Aorta (tissue), 5 donors: Measurements from ENCODE around the gene ADAMTSL1. TPM values are rescaled to one million over a fixed set of nuclear protein-coding genes. Genes with fewer than 3 reads are reported as not detected.

ENCODE experiments used
- ATAC-seq: fragments of 200-7000 bp; cut with Tn5 transposase; one replicate; pipeline ENCODE4 v1.9.1; 2022; ENCODE audit warnings: moderate library complexity; ENCODE audit not compliant: low FRiP score
- DNase-seq, 2 donors: peaks; one replicate each; pipeline ENCODE4 v3.0.0-alpha.2; 2020
- H3K27ac ChIP-seq, 2 donors: one replicate each; pipeline ENCODE4 v1.5.1; 2013; ENCODE audit warnings: low read length in 2 of 2, mild to moderate bottlenecking in 2 of 2, moderate library complexity in 2 of 2, control low read depth in 1 of 2, inconsistent platforms in 1 of 2, low read depth in 1 of 2
- H3K27me3 ChIP-seq, 2 donors: one replicate each; pipeline ENCODE4 v1.6.1; 2013; ENCODE audit warnings: control low read depth in 1 of 2, low read length in 1 of 2, mild to moderate bottlenecking in 1 of 2, moderate library complexity in 1 of 2; ENCODE audit not compliant: insufficient read depth in 2 of 2, control insufficient read depth in 1 of 2
- H3K36me3 ChIP-seq, 2 donors: one replicate each; pipeline ENCODE4 v1.6.1; 2013; ENCODE audit warnings: control low read depth in 1 of 2, low read length in 1 of 2, mild to moderate bottlenecking in 1 of 2; ENCODE audit not compliant: insufficient read depth in 2 of 2, control insufficient read depth in 1 of 2
- H3K4me1 ChIP-seq, 2 donors: one replicate each; pipeline ENCODE4 v1.6.1; 2013; ENCODE audit warnings: low read length in 2 of 2, control low read depth in 1 of 2, mild to moderate bottlenecking in 1 of 2, moderate library complexity in 1 of 2; ENCODE audit not compliant: insufficient read depth in 2 of 2, control insufficient read depth in 1 of 2
- H3K4me3 ChIP-seq, 2 donors: one replicate each; pipeline ENCODE4 v1.5.1; 2013; ENCODE audit warnings: low read length in 2 of 2, control low read depth in 1 of 2, mild to moderate bottlenecking in 1 of 2
- H3K9me3 ChIP-seq: one replicate; pipeline ENCODE4 v1.6.1; 2013; ENCODE audit warnings: mild to moderate bottlenecking, low read length; ENCODE audit not compliant: control insufficient read depth
- WGBS, 2 donors: extraction: QIAGEN DNeasy Blood & Tissue Kit; methylation state at CpG; one replicate each; pipeline ENCODE4 v1.1.7; 2013; 5-methylcytosine and 5-hydroxymethylcytosine counted together
- intact Hi-C, 2 donors: fragments of 100-400 bp; cut with DNase I; formaldehyde crosslinking; loops; one replicate each; pipeline versions ENCODE4 v1.14.2 to v1.15.0; 2022
- polyA plus RNA-seq, 2 donors: library from polyadenylated mRNA; stranded (reverse); fragments of 200-250 nt; gene quantifications; one replicate each; pipeline ENCODE4 v1.2.3, GENCODE V29; 2013
- total RNA-seq, 2 donors: library from RNA; stranded (reverse); fragmentation: NEBNext Ultra II Directional; extraction: Animal tissue kit (Norgen Biotek cat#: 25700); gene quantifications; one replicate each; pipeline ENCODE4 v1.2.1, GENCODE V29; 2021
- donor health status: healthy with polysubstance abuse.
- donor health status: Bipolar disorder and iron deficiency.
- donor health status: DM: no; HTN: no; CAD: no.
- donor health status: DM: no; HTN: no; CAD: no.
- donor health status: DM: yes; HTN: yes; CAD: no.

The ADAMTSL1 gene
- total and polyA plus RNA-seq, 4 donors: 6.6 to 54.2 (median 30.0) TPM

DNA sequence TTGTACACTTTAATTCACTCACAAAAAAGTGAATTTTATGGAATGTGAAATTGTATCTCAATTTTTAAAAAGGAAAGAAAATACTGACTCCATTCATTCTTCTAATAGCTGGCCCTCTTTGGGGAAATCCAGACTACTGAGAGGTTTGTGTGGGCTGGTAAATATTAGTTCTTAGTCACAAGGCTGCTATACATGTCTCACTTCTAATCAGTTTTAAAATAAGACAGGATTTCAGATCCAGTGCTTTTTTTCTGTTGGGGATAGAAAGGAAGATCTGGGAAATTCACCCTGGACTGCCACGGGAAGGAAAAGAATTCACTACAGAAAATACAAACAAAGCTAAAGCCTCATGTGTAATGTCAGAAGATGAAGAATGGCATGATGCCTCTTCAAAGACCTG, 32.7 kb upstream of the ADAMTSL1 start:
- no peaks in the 10 kb centered on the region for H3K9me3 ChIP-seq
- intact Hi-C loops: loop anchor here (5.0 kb wide), 2 partner anchors 184 to 421 kb away; no protein-coding TSS in a partner anchor
- 4 to 17% methylated on average over 1 of the region's 1 CpG for WGBS, 2 donors
- H3K4me3 ChIP-seq: no peak overlapping the region
- ATAC-seq (no peak), DNase-seq (no peak)
- H3K4me1 ChIP-seq: peaks cover 0 to 14% of the 10 kb centered on the region in 2 donors
- no peaks in the 10 kb centered on the region for H3K36me3 ChIP-seq
- H3K27me3 ChIP-seq: no peaks in the 10 kb centered on the region
- H3K27ac ChIP-seq: no peak overlapping the region

DNA sequence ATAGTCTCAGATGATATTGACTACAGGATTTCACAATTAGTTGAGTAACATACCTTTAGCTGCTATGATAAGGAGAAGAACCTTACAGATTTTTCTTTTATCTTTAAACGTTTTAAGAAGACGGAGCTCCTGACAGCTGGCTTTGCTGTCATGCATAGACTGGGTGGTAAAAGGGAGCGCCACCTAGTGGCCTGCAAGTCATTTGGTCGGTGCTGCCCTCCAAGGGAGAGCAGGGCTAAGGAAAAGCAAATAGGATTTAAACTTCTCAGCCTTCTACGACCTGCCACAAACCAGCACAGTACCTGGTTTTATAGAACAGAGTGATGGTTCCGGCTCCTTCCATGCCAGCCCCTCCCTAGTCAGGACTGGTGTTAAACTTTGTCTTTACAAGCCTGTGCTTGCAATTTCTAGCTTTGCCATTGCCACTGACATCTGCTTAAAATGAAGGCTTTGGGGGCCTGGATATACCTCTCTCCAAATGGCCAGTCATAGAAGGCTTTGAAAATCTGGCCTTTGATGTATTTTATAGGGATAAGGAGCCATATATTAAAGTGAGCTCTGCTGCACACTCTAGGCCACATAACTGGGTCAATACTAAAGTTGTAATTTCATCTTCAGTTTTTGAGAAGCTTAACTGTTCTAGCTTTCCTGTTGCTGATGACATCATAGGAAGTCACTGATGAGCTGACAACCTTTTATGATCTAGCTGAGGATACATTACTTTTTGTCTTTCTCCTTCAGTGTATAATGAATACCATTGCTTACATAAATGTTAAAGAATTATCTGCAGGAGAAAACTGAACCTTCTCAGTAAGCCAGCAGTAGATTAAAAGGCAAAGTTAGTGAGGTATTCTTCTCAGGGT, 31.1 kb upstream of the ADAMTSL1 start:
- Histone ChIP-seq H3K36me3 (no peaks in the 10 kb centered on the region), H3K4me3 (no peak overlapping the region), H3K27ac (no peak overlapping the region), H3K27me3 (no peaks in the 10 kb centered on the region), H3K9me3 (no peaks in the 10 kb centered on the region), H3K4me1 (peaks cover 0 to 12% of the 10 kb centered on the region in 2 donors)
- 10 to 11% methylated on average over 6 of the region's 6 CpGs for WGBS, 2 donors
- DNase-seq: peak; percentile 71 to 86
- ATAC-seq: peak; percentile 77
- intact Hi-C loops: loop anchor here (5.0 kb wide), 2 partner anchors 186 to 419 kb away; no protein-coding TSS in a partner anchor

DNA sequence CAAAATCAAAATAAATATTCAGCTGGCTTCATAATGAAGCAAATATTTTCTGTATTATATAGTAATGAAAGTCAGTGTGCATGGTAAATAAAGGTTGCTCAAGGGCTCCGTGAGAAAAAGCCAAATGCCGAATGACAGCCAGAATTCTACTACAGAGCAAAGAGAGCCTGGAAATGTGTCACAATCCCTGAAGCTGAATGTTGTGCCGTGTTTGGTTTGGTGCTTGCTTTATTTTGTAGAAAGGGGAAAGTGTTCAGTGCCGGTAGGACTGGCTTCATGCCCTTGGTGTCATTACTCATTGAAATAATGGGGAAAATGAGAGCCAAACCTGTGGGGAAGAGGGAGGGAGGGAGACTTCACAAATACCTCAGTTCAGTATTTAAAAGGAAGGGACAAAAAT, 26.8 kb upstream of the ADAMTSL1 start:
- Histone ChIP-seq H3K36me3 (no peaks in the 10 kb centered on the region), H3K4me3 (peak overlapping the region in 1 of 2 donors; percentile 14), H3K4me1 (peaks cover 0 to 9% of the 10 kb centered on the region in 2 donors), H3K27me3 (no peaks in the 10 kb centered on the region), H3K9me3 (no peaks in the 10 kb centered on the region), H3K27ac (peak overlapping the region; percentile 61 to 87)
- intact Hi-C loops: no loop called here
- WGBS, 2 donors: 4 to 8% methylated on average over 4 of the region's 4 CpGs
- DNase-seq (peak in 1 of 2 donors; percentile 60), ATAC-seq (peak; percentile 61)

DNA sequence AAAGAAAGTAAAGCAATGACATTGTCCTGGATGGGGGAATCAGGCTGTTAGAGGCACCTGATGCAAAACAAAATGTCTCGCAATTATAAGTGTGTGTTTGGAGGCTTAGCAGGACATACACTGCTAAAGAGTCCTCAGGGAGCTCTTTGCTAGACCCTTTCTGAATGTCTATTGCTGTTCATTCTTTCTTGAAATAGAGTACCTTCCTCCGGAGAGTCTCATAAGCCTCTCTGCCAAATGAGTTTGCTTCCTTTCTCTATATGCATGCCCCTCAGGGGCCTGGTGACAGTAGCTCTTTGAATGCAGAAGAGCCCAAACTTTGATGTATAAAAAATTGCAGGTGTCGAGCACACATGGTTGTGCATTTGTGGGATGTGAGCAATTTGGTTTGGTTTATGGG, 26.4 kb upstream of the ADAMTSL1 start:
- Histone ChIP-seq H3K9me3 (no peaks in the 10 kb centered on the region), H3K27me3 (no peaks in the 10 kb centered on the region), H3K4me1 (peaks cover 0 to 9% of the 10 kb centered on the region in 2 donors), H3K4me3 (peak overlapping the region in 1 of 2 donors; percentile 14), H3K27ac (peak overlapping the region; percentile 61 to 87), H3K36me3 (no peaks in the 10 kb centered on the region)
- 37 to 44% methylated on average over 3 of the region's 3 CpGs for WGBS, 2 donors
- intact Hi-C loops: no loop called here
- no peak for ATAC-seq
- DNase-seq: no peak

DNA sequence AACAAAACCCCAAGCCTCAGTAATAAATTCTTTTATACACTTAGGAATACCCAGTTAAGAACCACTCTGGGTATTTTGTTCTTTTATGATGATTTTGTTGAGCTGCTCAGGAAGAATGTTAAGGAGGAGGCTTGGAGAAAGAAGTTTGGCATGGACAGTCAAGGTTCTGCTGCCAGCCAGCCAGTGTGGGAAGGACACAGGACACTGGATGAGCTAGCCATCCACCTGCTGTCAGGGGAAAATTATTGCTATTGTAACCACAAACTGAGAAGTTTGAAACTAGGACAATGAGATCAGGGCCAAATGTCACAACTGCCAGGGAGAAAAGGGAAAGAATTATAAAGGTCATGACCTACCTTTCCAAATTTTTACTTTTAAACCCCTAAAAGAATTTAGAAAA, 25.9 kb upstream of the ADAMTSL1 start:
- Histone ChIP-seq H3K4me3 (no peak overlapping the region), H3K27ac (peak overlapping the region in 1 of 2 donors; percentile 87), H3K27me3 (no peaks in the 10 kb centered on the region), H3K9me3 (peaks cover 1% of the 10 kb centered on the region), H3K4me1 (peaks cover 0 to 5% of the 10 kb centered on the region in 2 donors), H3K36me3 (no peaks in the 10 kb centered on the region)
- intact Hi-C loops: no loop called here
- ATAC-seq (no peak), DNase-seq (no peak)

DNA sequence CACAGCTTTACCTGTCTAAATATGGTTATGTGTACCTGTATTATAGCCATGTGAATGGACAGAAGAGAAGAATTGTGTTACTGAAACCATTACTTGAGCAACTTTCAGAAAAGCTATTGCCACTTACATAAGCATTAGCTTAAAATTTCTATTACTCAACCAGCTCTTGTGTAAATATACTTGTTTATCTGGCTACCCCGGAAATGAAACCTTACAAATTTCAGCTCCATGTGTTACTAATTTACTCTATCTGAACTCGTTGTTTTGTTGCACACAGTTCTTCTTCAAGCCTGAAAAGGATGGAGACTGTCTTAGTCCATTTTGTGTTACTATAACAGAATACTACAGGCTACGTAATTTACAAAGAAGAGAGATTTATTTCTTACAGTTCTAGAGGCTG, 22.5 kb upstream of the ADAMTSL1 start:
- ATAC-seq: no peak
- Histone ChIP-seq H3K4me1 (peaks cover 0 to 4% of the 10 kb centered on the region in 2 donors), H3K9me3 (peaks cover 1% of the 10 kb centered on the region), H3K36me3 (no peaks in the 10 kb centered on the region), H3K4me3 (no peak overlapping the region), H3K27ac (no peak overlapping the region), H3K27me3 (no peaks in the 10 kb centered on the region)
- WGBS, 2 donors: 66 to 73% methylated on average over 3 of the region's 3 CpGs
- no peak for DNase-seq
- intact Hi-C loops: no loop called here

DNA sequence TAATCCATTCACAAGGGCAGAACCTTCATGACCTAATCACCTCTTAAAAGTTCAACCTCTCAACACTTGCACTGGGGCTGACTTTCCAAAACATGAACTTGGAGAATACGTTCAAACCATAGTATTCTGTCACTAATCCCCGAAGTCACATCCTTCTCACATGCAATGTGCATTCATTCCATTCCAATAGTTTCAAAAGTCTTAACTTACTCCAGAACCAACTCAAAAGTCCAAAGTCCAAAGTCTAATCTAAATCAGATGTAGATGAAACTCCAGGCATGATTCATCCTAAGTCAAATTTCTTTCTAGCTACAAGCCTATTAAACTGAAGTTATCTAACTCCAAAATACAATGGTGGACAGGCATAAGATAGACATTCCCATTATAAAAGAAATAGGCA, 21.7 kb upstream of the ADAMTSL1 start:
- no peak for ATAC-seq
- WGBS, 2 donors: 87 to 94% methylated on average over 2 of the region's 2 CpGs
- no peak for DNase-seq
- no peaks in the 10 kb centered on the region for H3K36me3 ChIP-seq
- H3K27me3 ChIP-seq: no peaks in the 10 kb centered on the region
- no peak overlapping the region for H3K27ac ChIP-seq
- H3K9me3 ChIP-seq: peaks cover 1% of the 10 kb centered on the region
- peaks cover 0 to 4% of the 10 kb centered on the region in 2 donors for H3K4me1 ChIP-seq
- H3K4me3 ChIP-seq: no peak overlapping the region
- intact Hi-C loops: no loop called here

DNA sequence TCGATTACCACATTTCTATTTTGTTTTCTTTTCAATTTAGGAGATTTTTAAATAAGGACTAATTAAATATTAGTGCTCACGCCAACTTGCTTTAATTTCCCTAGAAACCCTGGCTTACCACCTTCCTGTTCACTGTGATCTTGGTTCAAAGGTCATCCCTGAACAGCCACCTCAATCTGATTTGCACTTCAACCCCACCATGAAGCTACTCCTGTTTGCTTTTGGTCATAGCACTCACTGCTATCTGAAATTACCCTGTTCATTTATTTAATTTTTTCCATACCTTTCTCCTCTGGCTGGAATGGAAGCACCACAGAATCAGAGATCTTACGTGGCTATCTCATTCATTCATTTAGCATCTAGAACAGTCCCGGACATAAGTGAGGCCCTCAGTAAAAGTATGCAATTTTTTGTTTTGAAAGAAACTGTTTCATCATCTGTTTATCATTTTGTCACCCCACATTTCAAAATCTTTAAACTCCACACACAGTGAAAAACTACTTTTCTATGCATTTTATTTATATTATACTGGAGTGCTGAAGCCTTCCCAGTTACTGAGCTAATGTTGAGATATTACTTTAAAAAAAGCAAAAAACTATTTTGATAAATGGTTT, 17.2 kb upstream of the ADAMTSL1 start:
- H3K27ac ChIP-seq: no peak overlapping the region
- WGBS, 2 donors: 91 to 96% methylated on average over 4 of the region's 4 CpGs
- H3K9me3 ChIP-seq: peaks cover 1% of the 10 kb centered on the region
- intact Hi-C loops: no loop called here
- ATAC-seq (no peak), DNase-seq (no peak)
- H3K36me3 ChIP-seq: no peaks in the 10 kb centered on the region
- H3K4me1 ChIP-seq: no peaks in the 10 kb centered on the region
- H3K4me3 ChIP-seq: no peak overlapping the region
- no peaks in the 10 kb centered on the region for H3K27me3 ChIP-seq

DNA sequence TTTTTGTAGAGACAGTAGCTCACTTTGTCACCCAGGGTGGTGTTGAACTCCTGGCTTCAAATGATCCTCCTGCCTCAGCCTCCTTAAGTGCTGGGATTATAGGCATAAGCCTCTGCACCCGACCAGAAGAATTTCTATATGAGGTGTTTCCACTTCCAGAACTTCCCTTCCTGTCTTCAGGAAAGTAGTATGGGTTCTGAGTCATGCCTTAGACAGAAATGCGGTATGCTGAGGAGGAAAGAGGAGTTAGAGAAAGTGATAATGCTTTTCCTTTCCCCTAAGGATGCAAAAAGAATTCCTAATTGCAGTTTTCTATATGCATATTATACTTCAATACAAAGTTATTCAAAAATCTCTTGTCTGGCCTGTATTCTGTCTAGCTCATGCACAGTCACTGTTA, 16.4 kb upstream of the ADAMTSL1 start:
- ATAC-seq (no peak), DNase-seq (no peak)
- 89 to 95% methylated on average over 2 of the region's 2 CpGs for WGBS, 2 donors
- H3K4me3 ChIP-seq: no peak overlapping the region
- peaks cover 1% of the 10 kb centered on the region for H3K9me3 ChIP-seq
- no peaks in the 10 kb centered on the region for H3K36me3 ChIP-seq
- intact Hi-C loops: no loop called here
- no peak overlapping the region for H3K27ac ChIP-seq
- H3K4me1 ChIP-seq: no peaks in the 10 kb centered on the region
- H3K27me3 ChIP-seq: no peaks in the 10 kb centered on the region
